Eye (tissue), 1 donor: ENCODE data around the gene C1orf74.

Experiments
- DNase-seq: peaks from one replicate; pipeline ENCODE4 v3.0.0-alpha.2; 2015

Gene C1orf74

DNA sequence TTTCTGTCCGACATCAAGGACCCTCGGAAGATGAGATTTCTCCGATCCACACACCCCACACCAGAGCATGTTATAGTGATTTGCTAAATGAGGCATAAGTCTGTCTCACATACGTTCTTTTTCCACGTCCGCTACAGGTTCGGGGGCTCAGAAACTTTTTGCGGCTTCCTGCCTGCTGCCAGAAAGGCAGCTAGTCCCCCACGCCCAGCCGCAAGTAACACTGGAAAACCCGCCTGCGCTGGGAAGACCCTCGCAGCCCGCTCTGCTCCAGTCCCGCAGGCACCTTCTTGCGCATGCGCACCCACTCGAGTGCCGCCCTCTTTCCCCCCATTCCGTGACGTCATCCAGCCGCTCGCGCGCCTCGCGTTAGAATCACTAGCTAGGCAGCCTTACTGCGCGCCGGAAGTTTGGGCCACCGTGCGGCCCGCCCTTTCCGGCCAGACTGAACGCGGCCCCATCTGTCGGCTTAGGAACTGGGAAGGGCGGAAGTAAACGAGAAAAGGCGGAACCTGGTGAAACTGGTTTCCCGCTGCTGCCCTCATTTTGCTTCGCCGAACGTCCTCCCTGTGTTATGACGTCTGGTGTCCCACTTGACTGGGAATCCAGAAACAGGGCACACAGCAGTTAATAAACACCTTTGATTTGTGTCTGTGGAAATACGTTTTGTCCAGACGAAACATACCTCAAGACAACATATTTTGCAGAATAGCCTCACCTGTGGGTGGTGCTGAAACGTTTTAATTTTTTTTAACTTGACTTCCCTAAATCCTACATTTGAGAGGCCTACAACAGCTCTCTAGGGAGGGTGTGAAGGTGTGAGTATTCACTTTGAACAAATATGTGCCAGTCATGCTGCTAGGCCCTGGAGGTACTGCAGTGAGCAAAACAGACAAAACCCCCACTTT lies at the start of gene C1orf74:
Gene C1orf74 (minus strand): TSS at position 295 of the 905 bp plus-strand sequence. CDS start 925 bp downstream, outside the sequence.
- DNase-seq: peak; percentile 100

DNA sequence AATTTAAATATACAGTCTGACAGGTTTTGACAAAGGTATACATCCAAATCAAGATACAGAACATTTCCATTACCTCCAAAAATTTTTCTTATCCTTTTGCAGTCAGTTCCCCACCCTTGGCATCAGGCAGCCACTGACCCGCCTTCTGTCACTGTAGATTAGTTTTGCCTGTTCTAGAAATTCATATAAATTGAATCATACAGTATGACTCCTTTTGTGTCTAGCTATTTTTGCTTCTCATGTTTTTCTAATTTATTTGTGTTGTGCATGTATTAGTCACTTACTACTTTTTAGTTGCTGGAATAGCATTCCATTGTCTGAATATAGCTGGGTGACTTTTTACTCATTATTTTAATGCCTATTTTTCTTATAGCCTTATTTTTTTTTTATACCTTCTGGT lies 47.3 kb upstream of the C1orf74 start:
- no peak for DNase-seq

DNA sequence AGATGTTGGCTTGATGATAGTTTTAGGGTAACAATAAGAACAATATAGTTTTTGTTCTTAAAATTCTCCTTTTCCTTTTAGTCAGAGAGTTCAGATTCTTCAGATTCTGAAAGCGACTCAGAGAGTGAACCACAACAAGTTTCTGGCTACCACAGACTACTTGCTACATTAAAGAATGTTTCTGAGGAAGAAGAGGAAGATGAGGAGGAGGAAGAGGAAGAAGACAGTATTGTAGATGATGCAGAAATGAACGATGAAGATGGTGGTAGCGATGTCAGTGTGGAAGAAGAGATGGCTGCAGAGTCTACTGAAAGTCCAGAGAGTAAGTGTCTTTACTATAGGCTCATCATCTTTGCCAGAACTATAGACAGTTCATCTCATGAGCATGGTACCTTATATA lies 46.4 kb upstream of the C1orf74 start:
- DNase-seq: no peak

DNA sequence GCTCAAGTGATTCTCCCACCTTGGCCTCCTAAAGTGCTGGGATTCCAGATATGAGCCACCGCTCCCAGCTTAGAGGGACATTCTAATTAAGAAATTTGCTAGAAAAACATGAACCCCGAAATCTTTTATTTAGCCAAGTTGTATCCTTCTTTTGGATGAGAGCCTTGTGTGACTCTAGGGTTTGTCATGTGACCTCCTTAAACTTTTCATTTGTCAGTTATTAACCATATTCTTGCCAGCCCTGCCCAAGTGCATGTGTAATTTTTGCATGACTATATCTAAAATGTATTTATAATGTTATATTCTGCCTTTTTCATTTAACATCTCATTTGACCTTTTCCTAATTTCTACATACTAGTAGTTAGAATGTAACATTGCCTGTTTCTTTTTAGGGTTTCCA lies 45.4 kb upstream of the C1orf74 start:
- no peak for DNase-seq

GRCh38 chr1:209827384-209828262 lies 43.3 kb upstream of the C1orf74 start, which contains the start of gene UTP25:
UTP25 (plus strand) TSS chr1:209827972; CDS start chr1:209828064, 92 bp downstream.
- peak; percentile 99 for DNase-seq

DNA sequence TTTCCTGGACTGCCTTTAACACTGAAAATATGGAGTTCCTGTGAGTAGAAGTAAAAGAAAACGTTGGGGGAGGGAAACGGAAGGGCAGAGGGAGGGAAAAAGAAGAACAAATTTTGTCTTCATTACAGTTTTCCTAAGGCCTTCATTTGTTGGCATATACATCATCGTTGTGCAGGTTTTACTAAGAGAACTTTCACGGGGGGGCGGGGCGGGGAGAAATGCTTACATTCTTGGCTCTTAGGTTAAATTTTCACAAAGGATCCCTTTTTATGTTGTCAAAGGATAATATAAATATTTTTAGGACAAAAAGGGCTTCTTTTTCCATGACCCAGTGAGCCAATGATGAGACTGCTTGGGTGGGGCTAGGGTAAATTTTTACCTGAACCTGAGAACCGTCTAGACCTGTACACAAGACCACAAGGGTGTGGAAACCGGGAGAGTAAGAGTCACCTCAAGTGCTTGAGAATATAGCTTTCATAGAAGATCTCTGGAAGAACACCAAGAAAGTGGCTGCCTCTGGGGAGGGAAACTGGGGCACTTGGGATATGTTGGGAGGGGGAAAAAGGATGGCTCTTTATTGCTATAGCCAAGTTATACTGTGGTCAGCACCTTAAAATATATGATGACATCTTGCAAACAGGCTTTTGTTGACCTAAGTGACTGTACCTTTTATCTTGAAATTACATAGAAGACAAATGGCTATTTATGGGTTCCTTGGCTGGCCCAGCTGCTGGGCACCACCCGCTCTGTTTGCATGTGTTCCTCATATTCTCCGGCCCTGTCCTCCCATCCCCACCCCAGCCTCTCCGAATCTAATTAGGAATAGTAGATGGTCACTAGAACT lies 41.5 kb upstream of the C1orf74 start:
- no peak for DNase-seq

GRCh38 chr1:209823143-209824041 lies 39.0 kb upstream of the C1orf74 start:
- DNase-seq: peak; percentile 79

DNA sequence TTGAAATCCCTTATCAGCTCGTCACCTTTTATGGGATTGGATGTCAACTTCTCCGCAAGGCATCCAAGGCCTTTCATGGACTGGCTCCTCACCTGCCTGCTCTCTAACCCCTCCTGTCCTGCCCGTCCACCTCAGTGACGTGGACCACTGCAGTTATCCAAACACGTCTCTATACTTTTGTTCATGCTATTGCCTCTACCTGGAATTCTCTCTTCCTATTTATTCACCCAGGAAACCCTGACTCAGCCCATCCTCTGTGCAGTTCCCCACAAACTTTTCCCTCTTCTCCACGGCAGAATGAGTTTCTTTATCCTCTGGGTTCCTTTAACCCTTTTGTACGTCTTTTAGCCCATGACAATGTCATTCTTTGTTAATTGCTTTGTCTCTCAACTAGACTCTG lies 38.3 kb upstream of the C1orf74 start:
- DNase-seq: no peak

- DNase-seq: no peak
These were observed 36.6 kb upstream of the C1orf74 start for GRCh38 chr1:209820986-209821385.

DNA sequence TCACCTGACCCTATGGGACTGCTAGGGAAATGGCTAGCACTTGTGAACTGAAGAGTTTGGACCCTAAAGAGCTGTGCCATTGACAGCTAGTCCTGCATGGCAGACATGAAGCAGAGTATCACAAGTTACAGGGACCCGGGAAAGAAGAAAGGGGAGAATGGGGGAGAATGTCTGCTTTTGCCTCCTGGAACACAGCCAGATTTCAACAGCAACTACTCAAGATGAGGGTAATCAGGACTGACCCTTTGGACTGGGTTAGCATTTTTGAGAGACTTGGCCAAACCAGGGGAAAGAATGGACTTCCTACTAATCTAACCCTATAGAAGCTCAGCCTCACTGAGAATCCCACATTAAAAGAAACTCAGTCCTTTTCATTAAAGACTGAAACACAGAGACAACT lies 34.7 kb upstream of the C1orf74 start:
- no peak for DNase-seq

- no peak for DNase-seq
These were observed 33.3 kb upstream of the C1orf74 start for GRCh38 chr1:209817691-209818090.

GRCh38 chr1:209816923-209817322 lies 32.6 kb upstream of the C1orf74 start:
- no peak for DNase-seq

GRCh38 chr1:209815931-209816341 lies 31.6 kb upstream of the C1orf74 start:
- DNase-seq: peak; percentile 43

DNA sequence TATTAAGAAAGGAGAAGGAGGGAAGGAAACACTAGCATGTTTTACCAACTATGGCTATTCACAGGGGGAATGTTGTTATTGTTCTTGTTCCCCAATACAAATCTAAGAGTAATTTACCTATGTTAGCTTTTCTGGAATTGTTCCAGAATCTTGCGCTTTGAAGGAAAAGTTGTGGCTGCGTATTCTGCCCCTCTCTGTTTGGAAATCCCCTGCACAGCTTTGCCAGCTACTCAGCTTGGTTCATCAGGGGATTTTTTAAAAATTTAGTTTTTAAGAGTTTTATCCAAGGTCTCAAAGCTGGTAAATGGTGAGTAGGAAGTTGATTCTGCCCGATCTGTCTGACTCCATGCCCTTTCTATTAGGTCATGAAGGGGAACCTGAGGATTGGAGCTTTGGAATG lies 31.1 kb upstream of the C1orf74 start:
- no peak for DNase-seq

DNA sequence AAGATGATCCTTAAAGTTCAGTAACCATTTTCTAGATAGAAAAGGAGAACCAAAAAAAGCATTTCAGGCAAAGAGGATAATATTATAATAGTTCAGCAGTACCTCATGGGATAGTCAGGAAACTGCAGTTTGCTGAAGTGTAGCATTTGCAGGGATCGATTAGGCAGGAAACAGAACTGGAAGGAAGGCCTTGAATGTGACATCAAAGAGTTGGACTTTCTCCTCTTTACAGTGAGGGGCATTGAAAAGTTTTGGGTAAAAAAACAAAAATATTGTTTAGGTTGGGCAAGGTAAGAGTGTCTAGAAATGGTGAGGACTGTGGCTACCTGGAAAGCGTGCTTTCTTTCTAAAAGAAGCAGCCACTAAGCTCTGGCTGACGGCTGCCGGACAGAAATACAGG lies 29.5 kb upstream of the C1orf74 start:
- DNase-seq: no peak

DNA sequence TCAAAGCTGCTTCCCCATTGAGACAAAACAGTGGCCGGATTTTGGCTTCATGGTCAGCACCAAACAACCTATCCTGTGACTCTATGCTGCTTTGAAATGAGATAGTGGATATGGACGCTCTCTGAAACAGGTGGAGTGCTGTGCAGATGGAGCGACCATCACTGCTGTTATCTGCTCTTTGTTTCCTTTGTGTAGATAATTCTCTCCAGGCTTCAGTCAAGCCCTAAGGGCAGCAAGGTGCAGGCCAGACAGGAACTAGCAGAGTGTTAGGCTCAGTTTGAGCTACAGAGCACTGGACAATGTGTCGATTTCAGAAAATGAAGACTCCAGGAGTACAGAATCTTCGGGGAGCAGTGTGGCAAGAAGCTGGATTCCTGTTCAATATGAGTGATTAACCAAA lies 26.4 kb upstream of the C1orf74 start:
- no peak for DNase-seq

DNA sequence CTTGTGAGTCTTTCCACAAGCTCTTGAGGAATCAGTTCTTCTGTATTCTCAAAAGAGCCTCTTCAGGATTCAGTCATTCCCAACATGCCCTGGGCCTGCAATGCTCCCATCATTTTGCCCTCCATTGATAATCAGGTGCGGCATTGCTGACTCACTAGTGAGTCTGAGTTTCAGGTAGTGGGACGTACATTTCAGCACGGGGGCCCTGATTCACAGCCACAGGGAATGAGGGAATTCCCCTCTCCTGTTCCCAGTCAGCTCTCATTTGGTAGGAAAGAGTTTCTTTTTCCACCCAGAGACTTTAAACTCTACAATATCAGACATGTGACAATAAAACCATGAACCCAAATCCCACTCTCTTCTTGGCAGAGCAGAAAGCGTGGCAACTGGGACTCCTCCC lies 25.3 kb upstream of the C1orf74 start:
- DNase-seq: no peak

DNA sequence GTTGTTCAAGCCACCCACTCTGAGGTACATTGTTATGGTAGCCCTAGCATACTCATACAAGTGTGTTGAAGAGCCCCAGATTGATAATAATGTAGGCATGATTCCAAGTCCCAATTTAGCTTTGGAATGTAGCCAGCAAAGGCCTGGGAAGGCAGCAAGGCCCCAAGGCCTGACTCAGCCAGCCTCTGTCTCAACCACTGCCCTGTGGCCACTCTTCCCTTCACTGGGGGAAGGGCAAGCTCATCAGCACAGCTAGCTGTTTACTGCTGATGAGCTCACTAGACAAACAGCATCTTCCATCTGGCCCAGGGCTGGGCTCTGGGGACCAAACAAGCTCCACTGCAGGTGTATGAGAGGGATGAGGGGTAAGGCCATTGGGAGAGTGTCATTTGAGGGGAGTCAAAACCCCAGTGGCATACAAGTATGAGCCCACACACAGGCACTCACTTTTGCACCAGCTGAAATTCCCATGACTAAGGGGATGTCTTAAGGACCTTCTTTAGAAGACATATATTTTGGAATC lies 23.8 kb upstream of the C1orf74 start:
- DNase-seq: peak; percentile 24

DNA sequence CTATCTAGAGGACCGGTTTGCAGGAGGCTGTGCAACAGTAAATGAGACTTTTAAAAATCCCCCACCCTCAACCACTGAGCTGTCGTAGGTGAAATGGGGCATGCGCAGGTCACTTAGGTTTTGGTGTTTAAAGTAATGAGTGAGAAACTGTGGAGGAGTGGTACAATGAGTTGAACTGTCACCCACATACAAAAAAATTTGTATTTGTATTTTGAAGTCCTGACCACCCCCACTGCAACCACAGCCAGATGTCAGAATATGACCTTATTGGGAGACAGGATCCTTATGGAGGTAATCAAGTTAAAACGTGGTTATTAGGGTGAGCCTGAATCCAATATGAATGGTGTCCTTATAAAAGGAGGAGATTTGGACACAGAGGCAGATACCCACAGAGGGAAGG lies 23.1 kb upstream of the C1orf74 start:
- no peak for DNase-seq

- peak; percentile 87 for DNase-seq
These were observed 21.8 kb upstream of the C1orf74 start, which contains the start of gene IRF6 for GRCh38 chr1:209805875-209806760. IRF6 (minus strand) TSS chr1:209806142; CDS start chr1:209801413, 4,729 bp downstream.
